ENCODE results near the gene HRG.

DNA sequence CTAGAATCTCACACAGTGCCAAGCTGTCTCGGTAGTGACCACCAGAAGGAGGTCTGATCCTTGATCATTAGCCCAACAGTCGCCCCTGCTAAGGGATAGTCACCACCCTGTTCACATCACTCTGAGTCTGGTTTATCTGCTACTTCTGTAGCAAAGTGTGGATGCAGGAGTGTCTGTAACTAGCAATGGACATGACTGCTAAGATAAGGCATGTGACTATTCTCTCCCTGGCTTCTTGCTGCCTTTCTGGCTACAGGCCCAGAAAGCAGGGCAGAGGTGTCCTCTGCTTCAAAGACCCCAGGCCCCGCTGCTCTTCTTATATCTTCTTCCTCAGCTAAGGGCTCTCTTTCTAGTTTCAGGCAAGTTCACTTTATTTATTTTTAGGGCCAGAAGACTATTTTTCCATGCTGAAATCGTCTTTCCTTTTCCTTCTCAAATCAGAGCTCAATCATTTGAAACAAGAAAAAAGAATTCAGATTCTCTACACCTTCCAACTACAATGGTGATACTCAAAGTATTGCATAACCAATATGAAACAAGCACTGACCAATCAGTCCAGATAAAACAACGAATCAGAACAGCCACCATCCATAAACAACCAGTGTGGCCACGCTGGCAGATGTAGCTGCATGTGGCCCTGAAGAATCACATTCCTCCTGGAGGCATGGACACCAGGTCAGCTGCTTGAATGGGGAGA, 43.3 kb downstream of the HRG start:
- TF ChIP-seq, protein P1, sequence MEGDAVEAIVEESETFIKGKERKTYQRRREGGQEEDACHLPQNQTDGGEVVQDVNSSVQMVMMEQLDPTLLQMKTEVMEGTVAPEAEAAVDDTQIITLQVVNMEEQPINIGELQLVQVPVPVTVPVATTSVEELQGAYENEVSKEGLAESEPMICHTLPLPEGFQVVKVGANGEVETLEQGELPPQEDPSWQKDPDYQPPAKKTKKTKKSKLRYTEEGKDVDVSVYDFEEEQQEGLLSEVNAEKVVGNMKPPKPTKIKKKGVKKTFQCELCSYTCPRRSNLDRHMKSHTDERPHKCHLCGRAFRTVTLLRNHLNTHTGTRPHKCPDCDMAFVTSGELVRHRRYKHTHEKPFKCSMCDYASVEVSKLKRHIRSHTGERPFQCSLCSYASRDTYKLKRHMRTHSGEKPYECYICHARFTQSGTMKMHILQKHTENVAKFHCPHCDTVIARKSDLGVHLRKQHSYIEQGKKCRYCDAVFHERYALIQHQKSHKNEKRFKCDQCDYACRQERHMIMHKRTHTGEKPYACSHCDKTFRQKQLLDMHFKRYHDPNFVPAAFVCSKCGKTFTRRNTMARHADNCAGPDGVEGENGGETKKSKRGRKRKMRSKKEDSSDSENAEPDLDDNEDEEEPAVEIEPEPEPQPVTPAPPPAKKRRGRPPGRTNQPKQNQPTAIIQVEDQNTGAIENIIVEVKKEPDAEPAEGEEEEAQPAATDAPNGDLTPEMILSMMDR (IDR thresholded peaks at IDR 0.05) = no peak
- no peak for TF ChIP-seq POLR2A (IDR thresholded peaks at IDR 0.05; ENCODE audit: low read depth)

All from esophagus muscularis mucosa (tissue), 3 donors.